GM19043 (cell line): ENCODE results near the gene RASGRP3.

Source experiments
- ATAC-seq: cut with Tn5 transposase; IDR thresholded peaks from one replicate; pipeline ENCODE4 v1.9.1; 2021; ENCODE audit warnings: low read depth; ENCODE audit not compliant: unreplicated experiment

RASGRP3 gene

DNA sequence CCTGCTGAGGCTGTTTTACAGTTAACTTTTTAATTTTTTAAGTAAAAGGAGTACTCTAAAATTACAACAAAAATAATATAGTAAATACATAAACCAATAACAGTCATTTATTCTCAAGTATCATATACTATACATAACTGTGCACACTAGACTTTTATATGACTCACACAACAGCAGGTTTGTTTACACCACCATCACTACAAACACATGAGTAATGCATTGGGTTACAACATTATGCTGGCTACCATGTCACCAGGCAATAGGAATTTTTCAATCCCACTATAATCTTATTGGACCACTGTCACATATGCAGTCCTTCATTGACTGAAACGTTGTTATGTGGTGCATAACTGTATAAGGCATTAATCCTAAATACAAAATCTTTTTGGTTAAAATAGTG, 42.5 kb downstream of the RASGRP3 start:
- no peak for ATAC-seq

DNA sequence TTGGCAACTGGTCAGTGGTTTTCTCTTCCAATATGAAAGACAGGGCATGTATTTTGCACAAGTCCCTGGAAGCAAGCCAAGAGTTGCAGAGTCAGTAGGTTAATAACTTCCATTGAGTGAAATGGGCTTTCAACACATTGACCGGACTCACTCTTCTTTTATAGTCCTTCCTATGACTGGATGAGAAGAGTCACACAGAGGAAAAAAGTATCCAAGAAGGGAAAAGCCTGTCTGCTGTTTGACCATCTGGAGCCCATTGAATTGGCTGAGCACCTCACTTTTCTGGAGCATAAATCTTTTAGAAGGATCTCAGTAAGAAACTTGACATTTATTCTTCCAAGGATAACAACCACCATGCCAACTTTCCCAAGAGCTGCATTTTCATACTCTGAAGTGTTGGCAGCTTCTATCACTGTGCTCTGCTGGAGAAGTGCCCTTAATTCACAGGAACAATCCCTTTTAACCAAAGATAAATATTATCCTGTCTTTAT, 45.4 kb downstream of the RASGRP3 start:
- ATAC-seq: no peak

DNA sequence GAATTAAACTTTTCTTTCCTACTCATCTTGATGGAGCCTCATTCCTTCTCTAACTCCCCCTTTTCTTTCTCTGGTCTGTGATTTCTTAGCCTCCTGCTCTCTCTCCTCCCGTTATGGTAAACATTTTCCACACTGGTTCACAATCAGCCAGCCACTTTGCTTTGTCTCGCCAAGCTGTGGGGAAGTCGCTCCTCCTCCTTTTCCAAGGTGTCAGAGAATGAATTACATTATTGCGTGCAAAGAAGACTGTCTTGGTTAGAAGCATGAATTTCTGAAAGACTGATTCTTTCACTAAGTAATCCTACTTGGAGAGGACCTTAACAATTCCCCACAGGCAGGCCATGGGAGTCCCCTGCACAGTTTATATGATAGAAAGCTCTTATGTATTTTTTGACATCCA, 46.1 kb downstream of the RASGRP3 start:
- ATAC-seq: no peak

DNA sequence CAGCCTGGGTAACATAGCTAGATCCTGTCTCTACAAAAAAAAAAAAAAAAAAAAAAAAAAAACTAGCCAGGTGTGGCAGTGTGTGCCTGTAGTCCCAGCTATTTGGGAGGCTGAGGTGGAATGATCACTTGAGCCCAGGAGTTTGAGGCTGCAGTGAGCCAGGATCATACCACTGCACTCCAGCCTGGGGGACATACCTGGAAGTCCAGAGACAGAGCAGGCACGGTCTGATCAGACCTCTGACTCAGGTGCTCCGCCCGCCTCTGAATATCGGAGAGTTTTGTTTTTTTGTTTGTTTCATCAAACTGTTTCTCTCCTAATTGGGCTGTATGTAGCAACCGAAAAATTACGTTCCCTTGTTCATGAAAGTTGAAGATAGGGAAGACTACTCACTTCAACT, 49.2 kb downstream of the RASGRP3 start:
- ATAC-seq: no peak

DNA sequence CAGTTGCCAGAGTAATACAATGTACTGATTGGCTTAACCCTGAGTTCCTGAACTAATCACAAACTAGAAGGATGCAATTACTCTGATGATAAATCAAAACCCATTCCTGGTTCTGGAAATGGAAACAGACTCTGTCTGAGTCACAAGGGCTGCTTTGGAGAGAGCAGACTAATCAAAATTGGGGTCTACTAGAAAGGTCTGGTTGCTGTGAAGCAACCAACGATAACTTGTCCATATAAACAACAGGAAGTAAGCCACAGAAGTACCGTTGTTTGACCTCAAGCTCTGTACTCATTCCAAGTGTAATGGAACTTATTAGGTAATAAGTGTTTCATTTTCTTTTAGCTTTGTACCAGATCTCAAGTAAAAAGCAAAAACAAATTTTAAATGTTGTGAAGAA, 49.7 kb downstream of the RASGRP3 start:
- no peak for ATAC-seq

DNA sequence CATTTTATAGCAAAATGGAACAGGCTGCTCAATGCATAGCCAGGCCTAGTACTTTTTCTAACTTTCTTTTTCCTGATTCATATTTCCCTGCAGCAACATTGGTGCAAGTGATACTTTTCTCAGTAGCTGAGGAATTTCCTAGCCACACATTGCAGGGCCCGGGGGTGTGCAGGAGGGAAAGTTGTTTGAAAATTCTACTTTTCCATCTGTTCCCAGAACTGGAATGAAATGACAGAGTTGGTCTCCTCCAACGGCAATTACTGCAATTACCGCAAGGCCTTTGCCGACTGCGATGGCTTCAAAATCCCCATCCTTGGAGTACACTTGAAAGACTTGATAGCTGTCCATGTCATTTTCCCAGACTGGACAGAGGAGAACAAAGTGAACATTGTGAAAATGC, 50.5 kb downstream of the RASGRP3 start:
- no peak for ATAC-seq

DNA sequence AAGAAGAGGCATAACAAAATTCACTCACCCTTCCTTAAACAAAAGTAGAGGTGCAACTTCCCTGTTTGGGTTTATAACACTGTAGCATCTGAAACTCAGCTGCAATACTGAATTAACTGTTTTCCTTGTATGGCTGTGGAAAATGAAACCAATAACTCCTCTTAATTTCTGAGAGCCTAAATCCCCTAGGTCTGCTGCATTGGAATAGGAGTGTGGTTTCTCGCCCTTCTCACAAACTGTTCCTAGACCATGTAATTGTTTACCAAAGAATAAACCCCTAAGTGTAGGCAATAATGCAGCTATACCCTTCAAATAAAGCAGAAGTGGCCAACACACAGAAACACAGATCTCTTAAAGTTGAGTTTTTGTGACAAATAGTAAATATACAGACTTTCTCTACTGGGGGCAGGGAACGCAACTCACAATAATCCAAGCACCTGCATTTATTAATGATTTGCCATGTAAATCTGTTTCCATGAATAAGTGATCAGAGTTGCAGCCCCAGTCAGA, 52.0 kb downstream of the RASGRP3 start:
- no peak for ATAC-seq

DNA sequence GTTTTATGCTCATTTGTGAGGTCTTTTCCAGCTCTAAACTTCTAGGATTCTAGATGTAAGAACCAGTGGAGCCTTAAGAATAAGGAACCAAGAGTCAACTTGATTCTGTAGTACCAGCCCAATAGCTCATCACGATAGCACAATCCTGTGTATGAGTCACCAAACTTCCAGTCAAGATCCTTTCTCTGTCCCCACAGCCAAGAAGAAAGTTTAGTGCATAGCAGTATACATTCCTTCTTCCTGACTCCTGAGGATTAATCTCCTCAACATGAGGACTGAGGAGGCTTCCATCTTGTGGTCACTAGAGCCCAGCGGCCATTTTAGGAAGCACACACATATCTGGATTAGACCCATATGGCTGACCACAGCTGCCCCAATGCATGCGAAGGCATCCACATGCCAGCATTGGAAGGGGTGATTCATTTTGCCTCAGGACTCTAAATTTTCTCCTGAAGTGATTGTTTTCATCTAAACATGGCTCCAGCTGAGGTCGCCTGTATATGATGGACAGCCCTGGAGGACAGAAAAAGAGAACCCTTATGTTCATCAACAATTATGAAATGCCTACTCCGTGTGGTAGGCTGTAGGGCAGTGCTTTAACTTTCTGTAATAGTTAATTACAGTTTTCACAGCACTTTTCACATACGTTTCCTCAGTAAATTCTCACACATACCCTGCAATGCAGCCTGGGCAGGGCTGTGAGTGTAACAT, 53.5 kb downstream of the RASGRP3 start:
- no peak for ATAC-seq

DNA sequence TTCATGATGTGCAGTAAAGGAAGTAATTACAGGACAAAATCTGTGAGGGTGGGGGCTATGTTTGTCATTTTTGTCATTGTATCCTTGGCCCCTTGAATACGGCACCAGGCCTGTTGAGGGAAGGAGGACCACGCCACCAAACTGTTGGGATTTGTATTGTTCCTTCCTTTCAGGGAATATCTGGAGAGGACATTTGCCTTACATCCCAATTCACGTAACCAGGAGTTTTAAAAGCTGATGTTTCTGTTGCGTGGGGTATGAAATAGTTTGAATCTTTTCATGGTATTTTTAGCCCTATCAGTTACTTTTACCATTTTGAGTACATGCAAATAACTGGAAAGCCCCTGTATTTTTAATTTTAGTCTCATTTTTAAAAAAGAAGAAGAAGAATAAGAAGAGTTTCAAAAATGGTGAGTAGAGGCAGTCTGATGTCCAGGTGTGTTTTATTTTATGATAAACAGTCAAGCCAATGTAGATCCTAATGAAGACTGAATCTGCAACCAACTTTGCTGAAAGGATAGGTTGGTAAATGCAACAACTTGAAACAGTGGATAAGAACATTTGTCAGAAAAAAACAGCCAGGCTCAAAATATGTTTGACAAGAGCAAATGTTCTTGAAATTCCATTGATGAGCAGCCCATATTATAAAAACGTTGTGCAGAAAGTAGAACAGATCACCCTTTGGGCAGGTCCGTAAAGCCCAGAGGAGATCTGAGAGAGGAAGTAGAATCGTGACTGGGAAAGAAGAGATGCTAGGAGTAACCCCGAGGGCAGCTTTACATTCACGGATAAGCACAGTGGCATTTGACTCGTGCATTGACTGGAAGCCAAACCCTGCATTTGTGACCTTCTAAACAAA, 54.5 kb downstream of the RASGRP3 start:
- ATAC-seq: no peak

DNA sequence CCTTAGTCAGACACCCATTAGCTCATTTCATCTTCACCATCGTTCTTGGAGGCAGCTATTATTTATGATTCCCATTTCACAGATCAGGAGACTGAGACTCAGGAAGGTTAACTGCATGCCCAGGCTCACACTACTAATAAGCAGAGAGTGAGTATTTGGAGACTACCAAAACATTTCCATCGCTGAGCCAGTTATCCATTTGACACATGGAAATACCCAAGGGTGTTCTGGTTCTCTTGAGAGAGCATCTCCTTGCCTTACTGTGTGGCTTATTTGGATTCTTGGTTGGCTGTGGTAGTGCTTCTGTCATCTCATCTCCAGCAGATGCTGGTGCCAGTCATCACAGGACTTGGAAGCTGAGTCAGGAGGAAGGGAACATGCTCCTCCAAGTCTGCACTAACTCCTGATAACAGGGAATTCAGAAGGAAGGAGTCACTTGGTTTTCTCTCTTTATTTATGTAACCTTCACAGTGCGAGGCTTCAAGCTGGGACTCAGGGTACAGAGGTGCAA, 55.2 kb downstream of the RASGRP3 start:
- ATAC-seq: no peak

DNA sequence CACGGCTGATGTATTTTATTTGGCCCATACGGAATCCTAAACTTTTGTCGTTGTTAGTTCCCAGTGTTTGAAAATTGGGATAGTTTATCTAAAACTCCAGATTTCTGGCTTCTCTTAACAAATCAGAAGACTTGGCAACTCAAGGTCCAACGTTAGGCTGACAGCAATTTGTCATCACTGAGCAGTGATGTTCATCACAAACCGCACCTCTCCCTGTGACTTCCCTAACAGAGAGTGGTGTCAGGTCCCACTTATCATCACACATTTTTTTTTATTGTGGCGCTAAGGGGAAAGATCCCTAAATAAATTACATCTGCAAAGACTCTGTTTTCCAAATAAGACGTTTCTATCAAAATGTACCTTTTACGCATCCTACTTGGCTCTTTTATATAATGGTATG, 55.7 kb downstream of the RASGRP3 start:
- ATAC-seq: no peak

DNA sequence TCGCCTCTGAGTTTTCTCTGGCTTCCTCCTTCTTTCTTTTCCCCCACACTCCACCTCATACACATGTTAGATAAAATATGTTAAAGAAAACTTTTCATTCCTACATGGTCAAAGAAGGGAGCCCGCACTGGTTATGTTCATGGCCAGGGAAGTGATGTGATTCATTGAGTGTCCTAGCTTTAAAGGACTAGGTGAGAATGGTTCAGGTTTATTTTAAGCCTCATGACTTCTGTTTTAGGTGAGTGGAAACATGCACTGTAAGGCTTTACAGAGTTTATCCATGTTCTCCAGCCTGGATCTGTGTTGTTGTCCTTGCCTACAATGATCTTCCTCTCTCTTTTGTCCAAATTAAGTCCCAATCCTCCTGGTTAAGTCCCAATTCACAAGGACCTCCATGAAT, 56.5 kb downstream of the RASGRP3 start:
- no peak for ATAC-seq

DNA sequence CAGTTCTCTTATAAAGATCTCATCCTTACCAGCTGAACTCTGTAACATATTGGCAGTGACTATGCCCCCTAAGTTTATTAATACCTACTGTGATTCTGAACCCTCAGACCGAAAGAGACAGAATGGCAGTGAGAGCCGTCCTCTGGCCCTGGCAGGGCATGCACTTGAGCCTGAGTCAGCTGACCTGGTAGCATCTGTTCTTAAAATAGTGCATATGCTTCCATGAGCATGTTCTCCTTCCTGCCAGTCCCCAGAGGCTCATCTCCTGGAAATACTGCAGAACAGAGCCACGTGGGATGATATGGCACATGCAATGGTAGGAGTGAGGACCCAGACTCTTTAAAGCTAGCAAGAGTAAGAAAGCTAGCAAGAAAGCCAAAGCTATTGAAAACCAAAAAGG, 59.0 kb downstream of the RASGRP3 start:
- no peak for ATAC-seq

DNA sequence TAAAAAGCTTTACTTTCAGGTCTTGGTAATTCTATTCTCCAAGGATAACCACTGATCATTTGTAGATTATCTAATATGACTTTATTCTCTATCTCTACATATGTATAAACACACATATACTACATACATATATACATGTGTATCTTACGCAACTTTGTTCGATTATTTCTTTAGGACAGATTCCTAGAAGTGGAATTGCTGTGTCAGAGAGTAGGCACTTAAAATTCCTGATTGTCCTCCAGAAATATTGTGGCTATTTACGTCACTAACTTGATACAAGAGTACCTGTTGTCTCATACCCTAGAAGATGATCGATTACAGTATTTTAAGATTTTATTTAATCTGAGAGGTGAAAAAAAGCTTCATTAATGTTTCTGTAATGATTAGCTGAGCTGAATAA, 64.8 kb downstream of the RASGRP3 start:
- no peak for ATAC-seq

DNA sequence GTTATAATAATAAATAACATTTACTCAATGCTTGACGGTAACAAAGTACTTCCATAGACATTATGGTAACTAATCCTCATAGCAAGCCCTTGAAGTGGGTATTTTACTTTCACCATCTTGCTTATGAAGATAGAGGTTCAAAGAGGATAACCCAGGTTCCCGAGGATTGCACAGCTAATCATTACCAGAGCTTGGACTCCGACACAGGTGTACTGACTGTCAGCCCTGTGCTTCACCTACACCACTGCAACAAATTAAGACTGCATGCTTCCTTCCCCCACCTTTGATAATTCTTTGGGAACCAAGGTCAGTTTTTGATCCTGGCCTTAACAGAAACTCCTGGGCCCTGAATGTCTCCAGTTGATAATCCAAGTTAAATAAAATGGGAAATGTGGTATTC, 73.8 kb downstream of the RASGRP3 start:
- no peak for ATAC-seq

DNA sequence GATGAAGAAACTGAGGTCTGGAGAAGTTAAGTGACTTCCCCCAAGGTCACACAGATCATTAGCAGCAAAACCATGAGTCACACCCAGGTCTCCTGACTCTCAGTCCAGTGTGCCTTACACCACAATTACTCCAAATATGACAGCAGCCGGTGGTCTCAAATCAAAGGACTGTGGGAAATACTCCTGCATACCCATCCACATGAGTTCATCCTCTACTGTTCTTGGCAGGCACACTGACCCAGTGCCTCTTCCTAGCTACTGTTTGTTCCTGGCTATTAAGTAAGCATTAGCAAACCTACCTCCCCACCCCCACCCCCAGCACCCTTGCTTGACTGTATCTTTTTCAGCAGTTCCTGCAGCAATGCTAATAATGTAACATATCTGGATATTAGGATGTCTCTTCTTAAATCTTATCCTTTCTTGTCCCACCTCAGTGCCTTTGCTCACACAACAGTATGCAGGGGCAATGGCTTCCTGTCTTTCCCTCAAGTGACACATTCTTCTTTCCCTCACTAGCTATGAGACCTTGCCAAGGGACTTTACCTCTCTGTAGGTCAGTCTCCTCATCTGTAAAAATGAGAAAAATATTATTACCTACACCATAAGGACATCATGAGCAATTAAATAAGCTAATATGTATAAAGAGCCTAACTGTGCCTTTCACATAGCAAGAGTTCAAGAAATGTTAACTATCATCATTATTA, 76.5 kb downstream of the RASGRP3 start:
- no peak for ATAC-seq

DNA sequence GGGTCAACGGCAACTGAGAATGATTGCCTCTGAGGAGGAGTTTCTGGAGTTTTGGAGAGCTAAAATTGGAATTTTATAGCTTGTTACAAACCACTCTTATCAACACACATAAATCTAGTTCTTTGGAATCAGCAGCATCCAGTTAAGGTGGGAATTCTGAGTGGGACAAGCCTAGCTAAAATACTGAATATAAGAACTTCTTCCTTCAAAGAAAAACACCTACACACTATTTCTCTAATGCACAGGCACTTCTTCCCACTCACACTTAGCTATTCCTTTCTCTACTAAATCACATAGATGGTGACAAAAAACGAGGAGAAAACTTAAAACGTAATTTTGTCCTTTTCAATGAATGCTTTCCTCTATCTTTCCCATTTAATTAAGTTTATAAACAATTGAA, 79.2 kb downstream of the RASGRP3 start:
- ATAC-seq: no peak

DNA sequence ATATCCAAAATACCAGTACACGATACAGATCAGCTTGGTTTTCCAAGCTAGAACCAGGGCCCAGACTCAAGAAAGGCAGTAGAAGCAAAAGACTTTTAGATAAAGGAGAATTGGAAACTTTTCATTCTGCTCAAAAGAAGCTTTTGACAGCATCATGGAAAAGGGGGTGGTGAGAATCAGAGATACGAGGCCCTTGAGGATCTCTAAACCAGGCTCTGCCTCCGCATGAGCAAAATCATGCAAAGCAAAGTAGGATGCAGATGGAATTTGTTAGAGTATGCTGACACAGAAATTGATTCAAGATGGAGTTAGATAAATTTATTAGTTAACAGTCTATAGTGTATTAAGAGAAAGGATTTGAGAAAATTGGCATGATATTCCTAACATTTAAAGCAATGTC, 82.9 kb downstream of the RASGRP3 start:
- no peak for ATAC-seq

DNA sequence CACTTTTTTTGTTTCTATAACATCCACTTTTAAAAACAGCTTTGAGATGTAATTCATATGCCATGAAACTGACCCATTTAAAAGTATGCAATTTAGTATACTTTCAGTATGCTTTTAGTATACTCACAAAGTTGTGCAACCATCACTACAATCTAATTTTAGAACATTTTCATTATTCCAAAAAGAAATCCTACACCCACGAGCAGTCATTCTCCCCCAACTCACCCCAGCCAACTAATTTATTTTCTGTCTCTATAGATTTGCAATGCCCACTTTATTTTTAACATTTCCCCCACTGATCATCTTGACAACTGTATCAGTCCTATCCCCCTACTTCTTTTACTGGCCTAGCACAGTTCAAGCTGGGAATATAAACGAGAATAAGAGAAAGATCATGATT, 83.6 kb downstream of the RASGRP3 start:
- ATAC-seq: no peak

DNA sequence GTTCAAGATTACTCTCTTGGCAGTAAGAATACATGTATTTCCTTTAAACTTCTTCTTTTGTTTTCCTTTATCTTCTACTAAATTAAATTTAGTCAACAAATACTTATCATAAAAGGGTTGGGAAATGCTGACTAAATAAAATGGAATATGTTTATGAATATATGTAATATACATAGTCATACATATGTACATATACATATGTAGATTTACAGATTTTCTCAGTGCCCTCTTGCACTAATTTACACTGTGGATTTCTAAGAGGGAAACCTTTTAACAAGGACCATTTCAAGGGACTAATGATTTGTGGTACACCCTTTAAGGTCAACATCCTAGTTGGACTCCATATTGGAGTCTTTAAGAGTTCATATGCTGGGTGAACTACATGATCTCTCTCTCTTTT, 85.4 kb downstream of the RASGRP3 start:
- no peak for ATAC-seq

DNA sequence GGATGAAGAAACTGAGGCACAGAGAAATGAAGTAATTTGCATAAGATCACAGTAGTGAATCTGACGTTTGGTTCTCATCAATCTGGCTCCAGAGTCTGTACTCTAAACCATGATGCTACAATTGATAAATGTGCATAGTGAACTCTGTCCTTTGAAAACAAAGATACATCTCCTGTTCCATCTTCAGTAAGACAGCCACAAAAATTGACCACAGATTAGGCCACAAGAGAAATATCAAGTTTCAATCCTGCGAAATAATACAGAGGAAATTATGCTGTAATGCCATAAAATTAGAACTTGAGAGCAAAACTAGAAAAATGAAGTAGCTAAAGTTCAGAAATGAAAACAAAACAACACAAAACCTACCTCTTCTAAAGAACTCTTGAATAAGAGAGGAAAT, 94.2 kb downstream of the RASGRP3 start:
- no peak for ATAC-seq
